ENCODE data around the gene SH3BP4.

DNA sequence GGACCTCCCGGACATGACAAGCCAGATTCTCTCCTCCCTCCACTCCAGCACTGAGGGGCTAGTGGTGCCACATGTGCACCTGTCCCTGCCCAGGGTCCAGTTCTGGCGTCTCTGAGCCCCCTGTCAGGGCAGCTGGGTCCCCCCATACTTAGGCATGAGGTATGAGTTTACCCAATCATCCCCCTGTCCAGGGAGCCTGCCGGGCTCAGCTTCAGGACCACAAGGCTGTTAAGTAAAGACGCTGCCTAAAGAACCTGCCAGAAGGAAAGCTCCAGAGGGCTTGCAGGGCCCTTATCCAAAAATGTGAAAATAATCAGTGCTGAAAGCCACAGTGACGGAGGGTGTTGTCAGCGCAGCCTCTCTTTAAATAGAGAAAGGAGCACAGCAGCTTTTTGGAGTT lies 40.0 kb downstream of the SH3BP4 start:
- TF ChIP-seq, protein P1, sequence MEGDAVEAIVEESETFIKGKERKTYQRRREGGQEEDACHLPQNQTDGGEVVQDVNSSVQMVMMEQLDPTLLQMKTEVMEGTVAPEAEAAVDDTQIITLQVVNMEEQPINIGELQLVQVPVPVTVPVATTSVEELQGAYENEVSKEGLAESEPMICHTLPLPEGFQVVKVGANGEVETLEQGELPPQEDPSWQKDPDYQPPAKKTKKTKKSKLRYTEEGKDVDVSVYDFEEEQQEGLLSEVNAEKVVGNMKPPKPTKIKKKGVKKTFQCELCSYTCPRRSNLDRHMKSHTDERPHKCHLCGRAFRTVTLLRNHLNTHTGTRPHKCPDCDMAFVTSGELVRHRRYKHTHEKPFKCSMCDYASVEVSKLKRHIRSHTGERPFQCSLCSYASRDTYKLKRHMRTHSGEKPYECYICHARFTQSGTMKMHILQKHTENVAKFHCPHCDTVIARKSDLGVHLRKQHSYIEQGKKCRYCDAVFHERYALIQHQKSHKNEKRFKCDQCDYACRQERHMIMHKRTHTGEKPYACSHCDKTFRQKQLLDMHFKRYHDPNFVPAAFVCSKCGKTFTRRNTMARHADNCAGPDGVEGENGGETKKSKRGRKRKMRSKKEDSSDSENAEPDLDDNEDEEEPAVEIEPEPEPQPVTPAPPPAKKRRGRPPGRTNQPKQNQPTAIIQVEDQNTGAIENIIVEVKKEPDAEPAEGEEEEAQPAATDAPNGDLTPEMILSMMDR (IDR thresholded peaks at IDR 0.05), result no peak
- TF ChIP-seq EZH2 (IDR thresholded peaks at IDR 0.05; ENCODE audit: borderline replicate concordance, insufficient read depth, low read depth, low read length, poor library complexity, severe bottlenecking), result no peak
